HEK293T (cell line): ENCODE data around the gene TSPAN18.

Source experiments
- CTCF ChIA-PET: fragments of 350-600 bp; formaldehyde crosslinking; extraction: SDS; loops from one replicate; lab custom pipeline; 2021; ENCODE audit warnings: antibody characterized with exemption, inconsistent platforms; lab: Yijun Ruan, JAX
- POLR2A ChIA-PET: fragments of 350-600 bp; formaldehyde crosslinking; extraction: SDS; loops from one replicate; lab custom pipeline; 2020; ENCODE audit warnings: antibody characterized with exemption, inconsistent platforms; lab: Yijun Ruan, JAX
- DNase-seq: peaks from one replicate; pipeline ENCODE4 v3.0.0; 2012; ENCODE audit warnings: mixed read lengths; ENCODE audit errors: extremely low spot score
- ARNT ChIP-seq: fragments of 450-650 bp; IDR thresholded peaks from 2 replicates; pipeline ENCODE4 v1.6.1; 2017; ENCODE audit warnings: mild to moderate bottlenecking
- BHLHE40 ChIP-seq: fragments of 450-650 bp; IDR thresholded peaks from 2 replicates; pipeline ENCODE4 v1.6.1; 2016; ENCODE audit warnings: mild to moderate bottlenecking, moderate library complexity, borderline replicate concordance
- CTBP1 ChIP-seq: fragments of 450-650 bp; IDR thresholded peaks from 2 replicates; pipeline ENCODE4 v1.6.1; 2016; ENCODE audit warnings: borderline replicate concordance
- ELF4 ChIP-seq: fragments of 450-650 bp; IDR thresholded peaks from 2 replicates; pipeline ENCODE4 v1.6.1; 2017; ENCODE audit warnings: antibody characterized with exemption
- FOXA1 ChIP-seq: fragments of 450-650 bp; IDR thresholded peaks from 2 replicates; pipeline ENCODE4 v1.6.1; 2016; ENCODE audit warnings: mild to moderate bottlenecking
- FOXK2 ChIP-seq: fragments of 450-650 bp; IDR thresholded peaks from 2 replicates; pipeline ENCODE4 v1.6.1; 2016; ENCODE audit warnings: mild to moderate bottlenecking
- FOXM1 ChIP-seq: fragments of 450-650 bp; IDR thresholded peaks from 2 replicates; pipeline ENCODE4 v1.6.1; 2017; ENCODE audit warnings: mild to moderate bottlenecking, borderline replicate concordance
- HDGF ChIP-seq: fragments of 450-650 bp; IDR thresholded peaks from 2 replicates; pipeline ENCODE4 v1.6.1; 2017; ENCODE audit warnings: antibody characterized with exemption, borderline replicate concordance
- L3MBTL2 ChIP-seq: fragments of 450-650 bp; conservative IDR thresholded peaks from 2 replicates; pipeline ENCODE4 v1.6.1; 2016; ENCODE audit warnings: mild to moderate bottlenecking
- LEF1 ChIP-seq: fragments of 450-650 bp; IDR thresholded peaks from 2 replicates; pipeline ENCODE4 v1.6.1; 2017; ENCODE audit warnings: mild to moderate bottlenecking, borderline replicate concordance
- NFRKB ChIP-seq: fragments of 450-650 bp; IDR thresholded peaks from 2 replicates; pipeline ENCODE4 v1.6.1; 2016; ENCODE audit warnings: mild to moderate bottlenecking, moderate library complexity
- SP1 ChIP-seq: fragments of 450-650 bp; IDR thresholded peaks from 2 replicates; pipeline ENCODE4 v1.6.1; 2017
- SUZ12 ChIP-seq: fragments of 450-650 bp; IDR thresholded peaks from 2 replicates; pipeline ENCODE4 v1.6.1; 2016; ENCODE audit warnings: mild to moderate bottlenecking
- TARDBP ChIP-seq: fragments of 450-650 bp; IDR thresholded peaks from 2 replicates; pipeline ENCODE4 v1.6.1; 2016
- ZNF384 ChIP-seq: fragments of 450-650 bp; IDR thresholded peaks from 2 replicates; pipeline ENCODE4 v1.6.1; 2016
- TF ChIP-seq, protein P1 (sequence below): fragments of 450-650 bp; IDR thresholded peaks from 2 replicates; pipeline ENCODE4 v1.6.1; 2016

TSPAN18 gene

GRCh38 chr11:44777209-44778194, 50.7 kb downstream of the TSPAN18 start:
- DNase-seq = no peak
- TF ChIP-seq, protein P1, sequence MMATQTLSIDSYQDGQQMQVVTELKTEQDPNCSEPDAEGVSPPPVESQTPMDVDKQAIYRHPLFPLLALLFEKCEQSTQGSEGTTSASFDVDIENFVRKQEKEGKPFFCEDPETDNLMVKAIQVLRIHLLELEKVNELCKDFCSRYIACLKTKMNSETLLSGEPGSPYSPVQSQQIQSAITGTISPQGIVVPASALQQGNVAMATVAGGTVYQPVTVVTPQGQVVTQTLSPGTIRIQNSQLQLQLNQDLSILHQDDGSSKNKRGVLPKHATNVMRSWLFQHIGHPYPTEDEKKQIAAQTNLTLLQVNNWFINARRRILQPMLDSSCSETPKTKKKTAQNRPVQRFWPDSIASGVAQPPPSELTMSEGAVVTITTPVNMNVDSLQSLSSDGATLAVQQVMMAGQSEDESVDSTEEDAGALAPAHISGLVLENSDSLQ = no peak
- no peak for TF ChIP-seq LEF1
- ChIA-PET CTCF (interaction anchor here (0.5 to 0.6 kb wide), 2 partner anchors 144 to 599 kb away, joined by 3 to 4 read pairs; no protein-coding TSS in a partner anchor), POLR2A (no interaction called here)

- CTCF ChIA-PET = interaction anchor here (0.6 kb wide), 1 partner anchor 145 kb away, joined by 3 read pairs; no protein-coding TSS in a partner anchor
- POLR2A ChIA-PET = no interaction called here
- TF ChIP-seq BHLHE40 (no peak), ELF4 (no peak), FOXA1 (no peak), L3MBTL2 (no peak), HDGF (no peak), TARDBP (no peak), NFRKB (no peak), FOXM1 (no peak), FOXK2 (no peak), SUZ12 (no peak), CTBP1 (no peak), ARNT (no peak), ZNF384 (no peak), SP1 (no peak), LEF1 (no peak)
- TF ChIP-seq, protein P1 = no peak
- DNase-seq = no peak
Measured at GRCh38 chr11:44778195-44779100, 51.7 kb downstream of the TSPAN18 start.

DNA sequence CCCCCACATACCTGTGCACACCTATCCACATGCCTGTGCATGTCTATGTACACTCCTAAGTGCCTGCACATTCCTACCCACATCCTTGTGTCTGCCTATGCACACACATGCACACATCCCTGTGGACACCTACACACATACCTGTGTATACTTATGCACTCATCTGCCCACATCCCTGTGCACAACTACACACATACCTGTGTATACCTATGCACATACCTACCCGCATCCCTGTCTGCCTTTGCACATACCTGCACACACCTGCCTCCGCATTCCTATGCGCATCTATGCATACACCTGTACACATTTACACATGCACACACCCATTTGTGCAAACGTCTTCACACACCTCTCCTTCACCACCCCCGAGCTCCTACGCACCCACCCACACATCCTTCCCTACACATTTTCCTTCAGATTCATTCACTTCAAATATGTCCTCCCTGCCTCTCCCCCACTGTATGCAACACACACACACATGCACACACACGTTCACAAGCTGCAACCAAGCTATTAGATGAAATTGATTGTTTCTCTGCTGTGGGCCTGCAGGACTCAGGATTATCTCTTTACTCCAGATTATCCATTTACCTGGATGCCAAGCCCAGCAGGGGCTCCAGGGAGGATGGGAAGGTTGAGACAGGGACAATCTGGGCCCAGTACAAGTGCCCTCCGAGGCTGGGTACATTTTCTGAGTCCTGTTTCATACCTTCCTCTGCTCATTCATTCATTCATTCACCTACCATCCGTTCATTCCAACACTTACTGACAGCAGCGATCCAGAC, 53.2 kb downstream of the TSPAN18 start:
- CTCF ChIA-PET = no interaction called here
- POLR2A ChIA-PET = no interaction called here
- no peak for TF ChIP-seq FOXA1
- no peak for TF ChIP-seq ELF4
- no peak for TF ChIP-seq LEF1
- no peak for TF ChIP-seq L3MBTL2
- TF ChIP-seq CTBP1 = no peak
- TF ChIP-seq SUZ12 = no peak
- no peak for TF ChIP-seq TARDBP
- no peak for TF ChIP-seq FOXK2
- no peak for DNase-seq

DNA sequence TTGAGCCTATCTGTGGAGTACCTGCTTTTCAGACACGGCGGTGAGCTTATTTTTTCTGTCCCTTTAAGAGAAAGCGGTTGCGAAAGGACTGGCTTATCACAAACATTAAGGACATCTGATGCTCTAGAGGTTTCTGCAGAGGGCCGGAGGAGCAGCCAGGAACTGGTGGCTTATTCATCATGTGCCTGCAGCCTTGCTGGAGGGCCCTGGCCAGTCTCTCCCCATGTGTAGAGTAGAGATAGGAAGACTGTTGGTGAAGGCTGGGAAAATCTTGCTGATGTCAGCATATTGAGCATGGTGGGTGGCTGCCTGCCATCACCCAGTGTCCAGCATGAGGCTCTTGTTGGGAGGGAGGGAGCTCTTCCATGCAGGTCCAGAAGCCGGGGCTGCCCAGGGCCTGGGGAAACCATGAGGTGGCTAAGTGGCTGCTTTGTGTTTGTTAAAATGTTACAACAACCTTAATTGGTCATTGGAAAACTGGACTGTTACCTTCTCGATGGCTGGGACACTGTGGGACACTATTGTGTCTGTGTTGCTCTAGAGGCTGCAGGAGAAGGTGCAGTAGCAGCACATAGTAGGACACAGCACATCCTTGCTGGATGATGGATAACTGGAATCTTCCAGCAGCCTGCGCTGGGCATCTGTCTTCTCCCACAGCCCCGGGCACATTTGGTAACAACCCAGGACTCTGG, 54.3 kb downstream of the TSPAN18 start:
- CTCF ChIA-PET = no interaction called here
- TF ChIP-seq, protein P1 = no peak
- no peak for DNase-seq
- POLR2A ChIA-PET = no interaction called here

DNA sequence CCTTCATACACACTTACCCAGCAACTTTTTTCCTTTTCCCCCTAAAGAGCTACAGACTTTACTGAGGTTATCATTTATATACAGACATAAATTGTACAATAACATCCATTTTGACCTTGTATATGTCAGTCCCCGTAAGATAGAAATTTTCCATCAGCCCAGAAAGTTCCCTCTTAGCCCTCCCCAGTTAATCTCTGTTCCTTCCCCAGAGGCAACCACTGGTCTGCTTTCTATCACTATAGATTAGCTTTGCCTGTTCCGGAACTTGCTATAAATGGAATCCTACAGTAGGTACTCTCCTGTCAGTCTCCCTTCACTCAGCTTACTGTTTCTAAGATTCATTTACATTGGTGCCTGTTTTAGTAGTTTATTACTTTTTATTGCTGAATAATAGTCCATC, 54.9 kb downstream of the TSPAN18 start:
- CTCF ChIA-PET = no interaction called here
- POLR2A ChIA-PET = no interaction called here
- no peak for TF ChIP-seq FOXK2
- TF ChIP-seq L3MBTL2 = no peak
- TF ChIP-seq BHLHE40 = no peak
- no peak for TF ChIP-seq FOXM1
- no peak for TF ChIP-seq FOXA1
- TF ChIP-seq LEF1 = no peak
- TF ChIP-seq NFRKB = no peak
- TF ChIP-seq SUZ12 = no peak
- TF ChIP-seq, protein P1 = no peak
- TF ChIP-seq HDGF = no peak
- TF ChIP-seq CTBP1 = no peak
- TF ChIP-seq ZNF384 = no peak
- TF ChIP-seq SP1 = no peak
- TF ChIP-seq TARDBP = no peak
- no peak for TF ChIP-seq ELF4
- no peak for TF ChIP-seq ARNT
- no peak for DNase-seq
